Renal cortical epithelial cell (primary cell): ENCODE data around the gene CREB3. TPM values are rescaled to one million over a fixed set of nuclear protein-coding genes. Genes with fewer than 3 reads are reported as not detected.

Experiments used
- DNase-seq: peaks from one replicate; pipeline ENCODE4 v3.0.0-alpha.2; 2011; ENCODE audit warnings: low read depth
- total RNA-seq: library from RNA; depleted of rRNA; stranded (reverse); fragments of >200 nt; gene quantifications from 2 replicates; pipeline ENCODE4 v1.2.3, GENCODE V29; 2014

CREB3 gene
- total RNA-seq, 1 donor from 2014 or later, result 57.8 TPM

DNA sequence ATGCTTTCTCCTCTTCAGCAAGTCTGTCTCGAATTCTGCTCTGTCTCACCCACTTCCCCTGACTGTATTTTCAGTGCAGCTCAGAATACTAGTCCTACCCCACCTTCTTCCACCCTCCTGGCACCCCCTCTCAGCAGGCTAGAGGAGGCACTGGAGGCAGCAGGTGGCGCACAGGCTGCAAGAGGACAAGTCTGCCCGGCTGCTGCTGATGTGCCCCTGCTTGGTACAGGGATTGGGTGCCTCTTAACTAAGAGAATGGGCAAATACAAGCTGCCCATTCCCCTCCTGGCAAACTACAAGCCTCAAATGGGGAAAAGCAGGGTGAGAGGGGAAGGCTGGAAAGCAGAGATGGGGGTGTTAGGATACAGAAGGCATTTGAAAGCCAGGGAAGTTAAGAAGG, 5.5 kb upstream of the CREB3 start:
- DNase-seq, result peak; percentile 74

DNA sequence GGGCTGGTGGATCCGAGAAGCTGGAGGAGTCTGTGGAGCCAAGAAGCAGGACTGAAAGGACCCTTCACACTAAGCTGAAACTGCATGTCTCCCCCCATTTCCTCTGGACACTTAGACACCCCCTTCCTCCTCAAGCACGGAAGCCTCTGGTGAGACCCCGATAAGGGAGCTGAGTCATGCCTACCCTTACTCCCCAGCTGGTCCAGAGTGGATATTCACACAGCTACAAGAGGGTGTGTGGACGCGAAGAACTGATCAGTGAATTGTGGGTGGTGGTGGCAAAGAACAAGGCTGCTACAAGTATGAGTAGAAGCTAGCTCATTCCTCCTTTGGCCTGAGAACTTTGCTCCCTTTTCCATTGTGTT, 4.8 kb upstream of the CREB3 start:
- no peak for DNase-seq

DNA sequence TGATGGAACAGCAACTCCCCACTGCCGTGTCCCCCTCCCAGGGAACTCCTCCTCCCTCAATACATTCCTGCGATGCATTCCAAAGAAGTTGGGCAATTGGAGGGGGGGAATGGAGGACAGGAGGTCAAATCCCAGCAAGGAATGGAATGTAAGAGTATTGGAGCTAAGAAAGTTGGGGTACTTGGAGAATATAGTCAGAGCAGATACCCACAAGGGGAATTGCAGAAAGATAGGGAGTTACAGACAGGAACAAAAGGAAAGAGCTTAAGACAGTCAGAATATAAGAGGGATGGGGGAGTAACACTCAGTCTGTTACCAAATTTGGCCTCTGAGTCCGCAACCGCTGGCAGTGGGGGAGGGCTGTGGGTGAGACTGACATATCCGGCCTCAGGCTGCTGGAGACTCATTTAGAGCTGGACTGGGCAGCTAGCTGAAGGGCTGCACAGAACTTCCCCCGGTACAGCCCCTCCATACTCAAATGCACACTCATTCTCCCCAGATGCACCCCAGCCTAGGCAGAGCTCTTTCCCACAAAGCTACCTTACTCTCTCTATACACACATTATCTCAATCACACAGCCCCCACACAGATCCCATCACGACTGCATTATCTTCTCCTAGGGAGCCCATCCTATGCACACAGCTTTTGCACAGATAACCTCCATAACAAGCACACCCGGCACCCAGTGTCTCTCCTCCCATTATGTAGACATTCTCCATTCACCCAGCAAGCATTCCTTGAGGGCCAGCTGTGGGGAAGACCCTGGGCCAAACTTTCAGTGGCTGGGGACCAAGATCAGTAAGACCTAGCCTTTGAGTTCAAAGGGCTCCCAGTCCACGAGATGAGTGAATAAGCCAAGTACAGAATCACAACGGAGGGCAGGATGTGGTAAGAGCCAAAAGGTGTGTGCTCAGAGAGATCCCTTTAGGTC, 4.2 kb upstream of the CREB3 start:
- DNase-seq, result peak; percentile 92

DNA sequence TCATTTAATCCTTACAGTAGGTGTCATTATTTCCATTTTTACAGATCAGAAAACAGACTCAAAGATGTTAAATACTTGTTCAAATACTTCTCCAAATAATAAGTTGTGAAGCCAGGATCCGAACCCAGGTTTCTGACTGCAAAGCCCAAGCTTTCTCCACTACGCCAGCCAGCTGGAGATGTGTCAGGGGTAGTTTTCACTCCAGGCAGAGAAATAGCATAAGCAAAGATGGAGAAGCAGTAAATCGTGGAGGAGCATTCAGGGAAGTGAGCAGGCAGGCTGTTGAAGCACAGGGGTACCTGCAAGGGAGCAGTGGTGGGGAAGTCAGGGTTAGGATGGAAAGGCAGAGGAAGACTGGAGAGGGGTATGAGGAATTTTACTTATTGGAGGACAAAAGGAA, 3.4 kb upstream of the CREB3 start:
- DNase-seq, result no peak

DNA sequence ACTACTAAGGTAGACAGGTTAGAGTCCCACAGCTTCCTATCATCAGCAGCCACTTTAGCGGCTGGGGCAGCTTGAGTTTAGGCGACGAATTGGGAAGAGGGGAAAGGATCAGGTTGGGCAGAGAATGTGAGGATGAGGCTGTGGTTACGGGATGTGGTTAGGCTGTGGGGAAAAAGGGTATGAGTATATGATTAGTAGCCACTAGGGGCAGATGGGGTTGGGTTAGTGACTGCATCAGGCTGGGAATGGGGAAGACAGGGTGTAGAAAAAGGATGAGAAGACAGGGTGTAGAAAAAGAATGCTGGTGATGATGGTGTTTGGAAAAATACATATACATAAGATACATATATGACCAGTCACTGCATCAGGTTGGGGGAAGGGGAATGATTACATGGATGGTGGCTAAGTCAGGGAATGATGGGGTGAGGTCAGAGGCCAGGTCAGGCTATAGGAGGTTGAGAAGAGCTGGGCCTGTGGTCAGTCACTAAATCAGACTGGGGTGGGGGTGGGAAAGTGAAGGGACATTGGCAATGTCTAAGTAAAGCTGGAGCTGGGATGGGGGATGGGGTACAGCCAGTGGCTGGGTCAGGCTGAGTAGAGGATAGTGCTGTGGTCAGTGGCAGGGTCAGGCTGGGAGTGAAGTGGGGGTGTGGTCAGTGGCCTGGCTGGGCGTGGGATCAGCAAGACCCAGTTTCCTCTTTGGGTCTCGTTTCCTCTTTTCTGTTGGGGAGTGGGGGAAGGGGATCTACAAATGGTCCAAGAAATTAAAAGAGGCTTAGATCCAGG, 2.6 kb upstream of the CREB3 start:
- DNase-seq, result peak; percentile 71

DNA sequence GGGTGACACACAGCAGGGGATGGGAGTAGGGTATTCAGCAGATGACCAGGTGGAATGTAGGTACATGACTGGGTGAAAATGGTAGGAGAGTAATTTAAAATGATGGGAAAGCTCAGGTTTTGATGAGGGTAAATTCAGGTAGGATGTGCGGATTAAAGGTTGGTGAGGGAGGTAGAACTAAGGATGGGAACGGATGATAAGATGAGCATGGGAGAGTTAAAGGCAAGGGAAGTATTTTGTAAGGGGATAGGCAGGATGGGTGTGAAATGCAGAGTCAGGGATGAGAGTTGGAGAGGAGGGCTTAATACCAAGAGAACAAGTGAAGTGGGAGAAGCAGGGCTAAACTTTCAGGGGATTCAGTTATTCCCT, 2.0 kb upstream of the CREB3 start:
- no peak for DNase-seq

DNA sequence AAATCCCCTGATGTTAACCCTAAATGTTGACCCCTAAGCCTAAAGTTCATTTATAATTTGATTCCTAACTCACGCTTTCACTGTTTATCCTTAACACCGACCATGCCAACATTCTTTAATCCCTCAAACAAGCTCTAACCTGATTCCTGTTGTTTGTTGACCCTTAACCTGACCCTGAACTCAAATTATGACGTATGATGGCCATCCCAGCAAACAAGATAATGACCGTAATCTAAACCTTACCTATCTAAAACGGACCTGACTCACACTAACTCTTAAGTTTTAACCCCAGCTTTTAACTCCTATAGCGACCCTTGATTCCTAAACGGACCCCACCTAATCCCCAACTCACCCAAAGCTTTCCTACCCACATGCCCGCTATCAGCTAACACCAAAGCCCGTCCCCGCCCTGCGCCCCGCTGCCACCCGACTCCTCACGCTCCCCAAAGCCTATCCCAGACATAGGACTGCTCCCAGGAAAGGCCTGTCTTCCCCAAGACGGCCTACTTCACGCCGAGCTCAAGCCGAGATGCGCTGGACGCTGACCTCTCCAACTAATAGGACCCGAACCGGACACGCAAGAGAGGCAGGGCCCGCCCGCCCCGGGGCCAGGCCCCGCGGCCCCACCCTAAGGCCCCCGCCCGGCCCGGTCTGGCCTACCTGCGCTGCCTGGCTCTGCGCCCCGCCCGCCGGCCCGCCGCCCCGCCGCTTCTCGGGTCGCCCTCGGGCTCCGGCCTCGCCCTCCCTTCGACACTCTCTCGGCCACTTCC, 866 bp upstream of the CREB3 start:
- DNase-seq, result no peak

DNA sequence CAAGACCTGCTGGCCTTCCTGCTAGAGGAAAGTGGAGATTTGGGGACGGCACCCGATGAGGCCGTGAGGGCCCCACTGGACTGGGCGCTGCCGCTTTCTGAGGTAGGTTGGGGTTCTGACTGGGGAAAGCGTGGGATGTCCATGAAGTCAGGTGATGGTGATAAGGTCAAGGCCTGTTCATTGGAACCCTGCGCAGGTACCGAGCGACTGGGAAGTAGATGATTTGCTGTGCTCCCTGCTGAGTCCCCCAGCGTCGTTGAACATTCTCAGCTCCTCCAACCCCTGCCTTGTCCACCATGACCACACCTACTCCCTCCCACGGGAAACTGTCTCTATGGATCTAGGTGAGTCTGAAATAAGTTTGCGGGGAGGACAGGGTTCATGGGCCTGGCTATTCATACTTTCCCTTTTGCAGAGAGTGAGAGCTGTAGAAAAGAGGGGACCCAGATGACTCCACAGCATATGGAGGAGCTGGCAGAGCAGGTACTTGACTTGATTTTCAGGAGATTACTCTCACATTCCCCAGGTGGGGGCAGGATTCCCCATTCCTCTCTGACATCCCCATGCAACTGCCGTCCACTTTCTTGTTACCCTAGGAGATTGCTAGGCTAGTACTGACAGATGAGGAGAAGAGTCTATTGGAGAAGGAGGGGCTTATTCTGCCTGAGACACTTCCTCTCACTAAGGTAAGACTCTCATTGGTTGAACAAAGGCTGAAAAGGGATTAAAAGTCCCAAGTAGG, 505 bp downstream of the CREB3 start:
- peak; percentile 72 for DNase-seq

DNA sequence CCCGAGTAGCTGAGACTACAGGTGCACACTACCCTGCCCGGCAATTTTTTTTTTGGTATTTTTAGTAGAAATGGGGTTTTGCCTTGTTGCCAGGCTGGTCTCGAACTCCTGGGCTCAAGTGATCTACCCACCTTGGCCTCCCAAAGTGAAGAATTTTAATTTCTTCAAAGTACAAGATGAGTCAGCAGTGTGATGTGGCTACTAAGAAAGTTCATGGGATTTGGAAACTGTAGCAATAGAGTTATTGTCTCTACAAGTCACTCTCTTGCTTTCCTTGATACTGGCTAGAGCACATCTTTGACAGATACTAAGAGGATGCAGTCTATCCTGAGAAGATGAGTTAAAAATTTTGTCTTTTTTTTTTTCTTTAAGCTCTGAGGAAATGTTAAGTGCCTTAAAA, 1.6 kb downstream of the CREB3 start:
- DNase-seq, result no peak

DNA sequence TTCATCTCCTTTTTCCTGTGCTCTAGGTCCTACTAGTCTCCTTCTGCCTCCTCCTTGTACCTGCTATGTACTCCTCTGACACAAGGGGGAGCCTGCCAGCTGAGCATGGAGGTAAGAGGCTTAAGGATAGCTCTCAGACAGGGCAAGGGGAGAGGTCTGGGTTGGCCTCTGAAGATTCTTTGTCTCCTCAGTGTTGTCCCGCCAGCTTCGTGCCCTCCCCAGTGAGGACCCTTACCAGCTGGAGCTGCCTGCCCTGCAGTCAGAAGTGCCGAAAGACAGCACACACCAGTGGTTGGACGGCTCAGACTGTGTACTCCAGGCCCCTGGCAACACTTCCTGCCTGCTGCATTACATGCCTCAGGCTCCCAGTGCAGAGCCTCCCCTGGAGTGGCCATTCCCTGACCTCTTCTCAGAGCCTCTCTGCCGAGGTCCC, 3.8 kb downstream of the CREB3 start:
- peak; percentile 71 for DNase-seq

DNA sequence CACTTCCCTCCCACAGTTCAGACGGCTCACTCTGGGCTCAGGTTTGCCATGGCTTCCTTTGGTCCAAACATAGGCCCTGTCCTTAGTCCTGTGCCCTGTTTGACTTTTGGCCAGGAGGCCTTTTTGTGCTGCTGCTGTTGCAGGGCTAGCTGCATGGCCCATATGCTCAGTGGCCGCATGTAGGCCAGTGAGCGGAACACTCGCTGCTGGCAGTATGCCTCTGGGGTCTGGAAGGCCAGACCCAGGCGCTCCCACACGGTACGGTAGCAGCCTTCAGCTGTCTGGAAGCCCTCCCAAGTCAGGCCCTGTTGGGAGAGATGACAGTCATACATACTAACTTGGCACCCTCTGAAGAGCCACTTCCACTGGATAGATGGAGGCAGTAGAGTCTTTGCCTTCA, 4.7 kb downstream of the CREB3 start:
- no peak for DNase-seq

DNA sequence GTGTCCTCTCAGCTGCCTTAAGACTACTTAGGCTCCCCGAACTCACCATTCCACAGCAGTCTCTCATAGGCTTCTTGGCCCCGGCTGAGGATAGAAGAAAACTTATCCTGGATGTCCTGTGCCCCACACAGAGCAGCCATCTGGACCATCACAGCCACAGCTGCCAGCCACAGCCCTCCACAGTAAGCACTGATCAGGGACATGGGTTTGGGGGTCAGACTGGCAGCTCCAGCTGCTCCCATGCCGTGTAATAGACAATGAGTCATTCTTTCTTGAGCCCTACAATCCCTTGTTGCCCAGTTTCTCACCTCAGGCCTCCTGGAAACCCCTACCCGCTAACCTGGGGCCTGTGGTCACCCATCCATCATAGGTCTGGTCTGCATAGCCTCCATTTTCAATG, 5.7 kb downstream of the CREB3 start:
- no peak for DNase-seq

DNA sequence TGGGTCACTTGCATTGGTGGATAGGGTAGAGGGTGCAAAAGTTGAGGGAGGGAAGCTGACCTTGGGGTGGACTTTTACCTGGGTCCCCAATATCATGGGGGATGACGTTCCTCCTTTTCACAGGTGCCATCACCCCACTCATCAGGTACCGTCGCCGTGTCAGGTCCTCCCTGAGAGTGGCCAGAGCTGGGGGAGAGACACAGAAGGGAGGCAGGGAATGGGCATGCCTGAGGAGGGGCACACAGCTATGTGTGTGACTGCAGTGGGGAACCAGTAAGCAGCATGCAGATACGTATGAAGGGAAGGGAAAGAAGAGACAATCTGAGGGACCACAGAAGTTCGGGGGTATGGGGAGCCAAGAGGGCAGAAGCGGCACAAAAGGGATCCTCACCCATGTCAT, 6.5 kb downstream of the CREB3 start:
- no peak for DNase-seq

DNA sequence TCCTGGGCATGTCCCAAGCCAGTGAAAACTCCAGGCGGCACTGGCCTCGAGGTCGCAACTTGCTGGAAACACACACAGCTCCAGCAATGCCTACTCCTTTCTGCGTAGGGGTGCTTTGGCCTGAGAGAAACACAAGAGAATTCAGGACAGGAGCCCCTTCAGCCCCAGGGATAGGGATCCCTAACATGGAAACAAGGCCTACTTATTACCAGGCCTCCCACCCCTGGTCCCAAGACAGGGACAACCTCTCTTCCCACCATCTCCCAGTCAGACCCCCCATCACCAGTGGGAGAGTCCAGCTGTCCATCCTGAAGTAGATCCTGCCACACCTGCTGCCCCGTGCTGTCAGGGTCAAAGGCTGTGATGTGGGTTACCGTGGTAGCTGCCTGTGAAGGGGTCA, 7.8 kb downstream of the CREB3 start:
- no peak for DNase-seq

DNA sequence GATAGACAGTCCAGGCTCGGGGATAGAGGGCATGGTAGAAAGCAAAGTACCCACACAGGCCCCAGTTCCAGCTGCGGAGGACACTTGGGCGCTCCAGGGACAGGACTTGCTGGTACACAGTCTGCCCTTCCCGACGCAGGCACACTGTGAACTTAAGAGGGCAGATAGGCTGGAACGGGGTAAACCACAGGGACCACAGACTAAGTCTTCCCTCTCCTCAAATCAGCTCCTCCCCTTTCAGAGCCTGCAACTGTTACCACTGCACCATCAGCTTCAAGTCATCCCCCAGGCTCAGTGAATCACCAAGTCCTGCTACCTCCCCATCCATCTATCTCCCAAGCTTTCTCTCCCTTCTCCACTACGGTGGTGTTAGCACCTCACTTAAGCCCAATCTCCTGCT, 9.3 kb downstream of the CREB3 start:
- DNase-seq, result no peak

DNA sequence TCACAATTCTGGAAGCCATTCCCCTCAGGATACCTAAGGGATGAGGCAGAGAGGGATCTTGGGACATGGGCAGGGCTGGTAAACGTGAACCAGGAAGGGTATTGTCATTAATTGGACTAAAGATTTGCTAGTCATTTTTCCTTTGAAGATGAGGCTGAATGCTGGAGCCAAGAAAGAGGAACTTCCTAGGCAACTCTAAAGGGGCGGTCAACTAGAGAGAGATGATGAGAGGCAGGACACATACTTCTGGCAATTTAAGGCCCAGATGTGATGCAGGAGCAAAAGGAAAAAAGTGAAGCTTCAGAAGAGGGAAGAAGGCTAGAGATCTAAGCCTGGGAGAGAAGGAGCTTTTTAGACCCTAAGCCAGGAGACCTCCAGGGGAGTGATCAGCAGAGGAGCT, 11.0 kb downstream of the CREB3 start:
- DNase-seq, result no peak

DNA sequence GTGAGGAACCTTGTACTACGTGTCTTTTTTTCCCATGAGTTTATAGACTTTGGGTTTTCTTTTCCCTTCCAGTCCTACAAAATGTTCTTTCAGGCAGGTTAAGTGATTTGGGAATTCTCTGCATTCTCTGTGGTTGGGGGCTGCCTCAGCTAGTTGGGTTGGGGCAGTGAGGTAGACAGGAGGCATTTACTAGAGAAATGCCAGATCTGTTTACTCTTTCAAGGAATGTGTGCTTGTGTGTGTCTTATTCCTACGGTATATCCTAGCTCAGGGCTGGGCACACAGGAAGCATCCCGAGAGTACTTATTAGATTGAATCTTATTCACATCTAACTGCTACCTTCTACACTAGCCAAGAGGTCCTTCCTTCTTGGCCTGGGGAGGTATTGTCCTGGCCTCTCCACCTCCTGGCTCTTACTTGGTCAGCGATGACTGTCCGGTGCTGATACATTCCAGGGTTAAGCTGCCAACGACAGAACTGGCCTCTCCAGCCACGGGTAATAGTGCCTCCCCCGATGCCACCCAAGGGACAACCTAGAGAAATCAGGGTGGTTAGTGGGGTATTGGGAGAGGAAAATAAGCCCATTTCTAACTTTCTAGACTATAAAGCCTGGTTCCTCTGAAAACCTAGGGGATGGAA, 11.5 kb downstream of the CREB3 start:
- DNase-seq, result no peak

DNA sequence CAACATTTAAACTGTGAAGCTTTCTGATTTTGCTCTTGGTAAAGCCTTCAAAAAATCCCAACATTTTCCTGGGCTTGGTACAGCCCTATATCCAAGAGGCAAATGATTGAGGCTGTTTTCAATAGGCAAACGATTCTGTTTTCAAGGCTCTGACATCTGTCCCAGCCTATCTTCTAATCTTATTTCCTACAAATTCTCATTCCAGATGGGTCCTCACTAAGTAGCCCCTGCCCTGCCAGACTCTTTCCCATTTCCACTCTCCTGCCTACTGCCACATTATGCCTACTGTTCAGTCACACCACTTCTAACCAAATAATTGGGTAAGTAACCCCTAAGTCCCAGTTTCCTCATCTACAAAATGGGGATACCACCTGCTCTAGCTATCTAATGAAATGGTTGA, 13.1 kb downstream of the CREB3 start:
- DNase-seq, result no peak

DNA sequence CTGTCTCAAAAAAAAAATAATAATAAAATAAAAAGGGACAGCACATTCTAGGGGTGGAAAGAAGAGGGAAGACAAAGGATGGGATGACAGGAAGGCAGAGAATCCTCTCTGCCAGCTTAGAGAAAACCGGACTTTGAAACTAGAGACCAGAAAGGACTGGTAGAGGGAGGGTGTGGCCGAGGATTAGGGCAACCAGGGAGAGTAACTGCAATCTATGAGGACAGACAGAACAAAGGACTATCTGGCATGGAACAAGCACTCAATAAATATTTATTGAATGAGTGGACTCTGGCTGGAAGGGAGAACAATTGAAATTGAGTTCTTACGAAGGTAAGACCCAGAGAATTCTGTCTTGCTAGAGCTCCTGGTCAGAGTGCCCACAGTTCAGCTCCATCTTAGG, 14.1 kb downstream of the CREB3 start:
- DNase-seq, result peak; percentile 38

DNA sequence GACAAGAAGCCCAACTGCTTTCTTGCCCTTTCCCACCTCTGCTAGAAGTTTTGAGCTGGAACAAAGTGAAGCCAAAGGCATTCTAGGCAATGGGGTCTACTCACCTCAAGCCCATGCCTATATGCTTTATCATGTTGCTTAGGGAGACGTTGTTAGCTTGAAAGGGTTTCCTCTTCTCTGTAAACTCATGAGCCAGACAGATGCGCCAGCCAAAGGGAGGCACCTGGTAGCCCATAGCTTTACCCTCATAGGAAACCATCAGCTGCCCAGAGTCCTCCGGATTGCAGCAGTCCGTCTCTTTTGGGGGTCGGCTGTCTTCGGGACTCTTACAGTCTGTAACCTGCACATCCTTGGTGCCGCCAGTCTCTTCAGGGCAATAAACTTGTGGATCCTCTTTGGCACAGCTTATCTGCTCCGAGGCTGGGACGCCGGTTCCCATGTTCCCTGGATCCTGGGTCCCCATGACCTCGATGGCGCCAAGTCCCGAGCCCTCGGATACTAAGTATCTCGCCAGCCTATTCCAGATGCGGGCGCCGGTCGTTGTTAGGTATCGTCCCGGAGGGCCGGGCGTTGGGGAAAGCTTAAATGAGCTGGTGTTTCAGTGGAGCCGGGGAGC, 15.9 kb downstream of the CREB3 start:
- no peak for DNase-seq
